DND-41 (cell line): ENCODE data around the gene KRT83.

Experiments used
- EZH2 ChIP-seq: IDR thresholded peaks from 3 replicates; pipeline ENCODE4 v1.6.1; 2012; ENCODE audit warnings: borderline replicate concordance, low read depth, mild to moderate bottlenecking, moderate library complexity, low read length, inconsistent platforms; ENCODE audit not compliant: severe bottlenecking
- TF ChIP-seq, protein P1 (sequence below): IDR thresholded peaks from 2 replicates; pipeline ENCODE4 v1.5.1; 2012; ENCODE audit warnings: borderline replicate concordance, low read length, moderate library complexity, mild to moderate bottlenecking; ENCODE audit not compliant: poor library complexity, severe bottlenecking; ENCODE audit errors: extremely low read depth

DNA sequence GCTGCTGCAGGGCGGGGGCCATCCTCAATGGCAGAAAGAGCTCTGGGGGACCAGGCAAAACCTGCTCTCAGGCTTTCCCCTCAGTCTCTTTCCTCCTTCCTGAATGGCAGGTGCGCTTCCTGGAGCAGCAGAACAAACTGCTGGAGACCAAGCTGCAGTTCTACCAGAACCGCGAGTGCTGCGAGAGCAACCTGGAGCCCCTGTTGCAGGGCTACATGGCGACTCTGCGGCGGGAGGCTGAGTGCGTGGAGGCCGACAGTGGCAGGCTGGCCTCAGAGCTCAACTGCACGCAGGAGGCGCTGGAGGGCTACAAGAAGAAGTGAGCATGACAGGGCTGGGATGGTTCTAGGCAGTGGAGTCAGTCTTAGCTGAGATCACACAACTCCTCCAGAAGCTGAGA is 22.9 kb upstream of the KRT83 start:
- TF ChIP-seq, protein P1, sequence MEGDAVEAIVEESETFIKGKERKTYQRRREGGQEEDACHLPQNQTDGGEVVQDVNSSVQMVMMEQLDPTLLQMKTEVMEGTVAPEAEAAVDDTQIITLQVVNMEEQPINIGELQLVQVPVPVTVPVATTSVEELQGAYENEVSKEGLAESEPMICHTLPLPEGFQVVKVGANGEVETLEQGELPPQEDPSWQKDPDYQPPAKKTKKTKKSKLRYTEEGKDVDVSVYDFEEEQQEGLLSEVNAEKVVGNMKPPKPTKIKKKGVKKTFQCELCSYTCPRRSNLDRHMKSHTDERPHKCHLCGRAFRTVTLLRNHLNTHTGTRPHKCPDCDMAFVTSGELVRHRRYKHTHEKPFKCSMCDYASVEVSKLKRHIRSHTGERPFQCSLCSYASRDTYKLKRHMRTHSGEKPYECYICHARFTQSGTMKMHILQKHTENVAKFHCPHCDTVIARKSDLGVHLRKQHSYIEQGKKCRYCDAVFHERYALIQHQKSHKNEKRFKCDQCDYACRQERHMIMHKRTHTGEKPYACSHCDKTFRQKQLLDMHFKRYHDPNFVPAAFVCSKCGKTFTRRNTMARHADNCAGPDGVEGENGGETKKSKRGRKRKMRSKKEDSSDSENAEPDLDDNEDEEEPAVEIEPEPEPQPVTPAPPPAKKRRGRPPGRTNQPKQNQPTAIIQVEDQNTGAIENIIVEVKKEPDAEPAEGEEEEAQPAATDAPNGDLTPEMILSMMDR: no peak
- no peak for TF ChIP-seq EZH2
